Body of pancreas (tissue), 4 donors: ENCODE data around the gene DCDC2. TPM values are rescaled to one million over a fixed set of nuclear protein-coding genes. Genes with fewer than 3 reads are reported as not detected.
"Not testable (repeated sequence)": the region's sequence is repeated elsewhere in the genome, so short reads cannot be mapped to it uniquely, and the experiment has no call there.

Source experiments
- ATAC-seq: fragments of 150-250 bp; one replicate; pipeline ENCODE4 v1.9.1; 2016
- DNase-seq, 4 donors: peaks; one replicate each; pipeline ENCODE4 v3.0.0-alpha.2; 2019
- H3K27ac ChIP-seq, 4 donors: fragments of 200-600 bp; sonication (generic); 1 replicate in 3 of 4; 2 replicates in 1 of 4; pipeline versions ENCODE4 v1.5.1 to v1.6.1; 2016 to 2019; ENCODE audit warnings: mild to moderate bottlenecking in 1 of 4, mixed read lengths in 1 of 4, moderate library complexity in 1 of 4
- H3K27me3 ChIP-seq, 2 donors: fragments of 200-600 bp; sonication (generic); one replicate each; pipeline ENCODE4 v1.6.0; 2016; ENCODE audit warnings: mild to moderate bottlenecking in 1 of 2
- H3K36me3 ChIP-seq, 2 donors: fragments of 200-600 bp; sonication (generic); replicated peaks in 1 of 2; 2 replicates each; pipeline ENCODE4 v1.5.1; 2016; ENCODE audit warnings: low read depth in 2 of 2; ENCODE audit not compliant: insufficient read depth in 1 of 2
- H3K4me1 ChIP-seq: fragments of 200-600 bp; sonication (generic); one replicate; pipeline ENCODE4 v1.6.0; 2016
- H3K4me3 ChIP-seq, 2 donors: fragments of 200-600 bp; sonication (generic); 1 replicate in 1 of 2; 2 replicates in 1 of 2; pipeline ENCODE4 v1.5.1; 2016 to 2019
- H3K9me3 ChIP-seq, 3 donors: fragments of 200-600 bp; sonication (generic); 1 replicate in 2 of 3; 2 replicates in 1 of 3; pipeline ENCODE4 v1.5.1; 2016
- CTCF ChIP-seq, 7 experiments: fragments of 450-650 bp in 4 of 7; fragments of 200-600 bp in 3 of 7; sonication (generic) in 3 of 7; IDR thresholded peaks; one replicate each; pipeline ENCODE4 v1.5.1; 2016 to 2019; ENCODE audit warnings: antibody characterized with exemption in 7 of 7
- POLR2A ChIP-seq, 3 donors: fragments of 450-650 bp; IDR thresholded peaks; one replicate each; pipeline ENCODE4 v1.6.1; 2016; ENCODE audit warnings: antibody characterized with exemption in 3 of 3, mild to moderate bottlenecking in 2 of 3
- WGBS, 2 donors: methylation state at CpG; one replicate each; pipeline ENCODE4 v1.1.5; 2017; 5-methylcytosine and 5-hydroxymethylcytosine counted together
- intact Hi-C: fragments of 100-400 bp; cut with DNase I; formaldehyde crosslinking; loops from one replicate; pipeline ENCODE4 v1.15.1; 2023
- total RNA-seq, 2 donors: library from RNA; depleted of rRNA; stranded (reverse); fragments of >200 nt; gene quantifications; one replicate each; pipeline ENCODE4 v1.1.0, GENCODE V29; 2016

DCDC2 gene
- total RNA-seq, 2 donors from 2014 or later, result 20.8 to 37.4 TPM

- intact Hi-C loops, result no loop called here
- H3K9me3 ChIP-seq, result no peaks in the 10 kb centered on the region
- DNase-seq (no peak), ATAC-seq (no peak)
- H3K4me1 ChIP-seq, result peaks cover 27% of the 10 kb centered on the region
- WGBS, 2 donors, result 87 to 93% methylated on average over 4 of the region's 4 CpGs
- H3K36me3 ChIP-seq, result no peaks in the 10 kb centered on the region
- no peak for TF ChIP-seq POLR2A (IDR thresholded peaks at IDR 0.05)
- TF ChIP-seq CTCF (IDR thresholded peaks at IDR 0.05), result no peak
- no peaks in the 10 kb centered on the region for H3K27me3 ChIP-seq
- no peak overlapping the region for H3K27ac ChIP-seq
- H3K4me3 ChIP-seq, result no peak overlapping the region
Observed at GRCh38 chr6:24327756-24328155, 30.1 kb downstream of the DCDC2 start.

DNA sequence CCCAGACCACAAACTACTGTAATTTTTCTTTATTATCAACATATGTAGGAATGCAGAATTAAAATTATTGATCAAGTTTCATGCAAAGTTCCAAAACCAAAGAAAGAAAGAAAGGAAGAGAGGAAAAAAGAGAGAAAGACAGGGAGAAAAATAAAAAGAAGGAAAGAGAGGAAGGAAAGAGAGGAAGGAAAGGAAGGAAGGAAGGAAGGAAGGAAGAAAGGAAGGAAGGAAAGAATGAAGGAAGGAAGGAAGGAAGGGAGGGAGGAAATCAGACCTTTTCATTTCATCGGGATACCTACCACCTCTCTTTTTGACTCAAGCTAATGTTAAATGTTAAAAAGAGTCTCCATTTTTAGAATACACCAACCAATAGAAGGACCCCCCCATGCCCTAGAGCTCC lies 31.9 kb downstream of the DCDC2 start:
- no peak overlapping the region for H3K4me3 ChIP-seq
- DNase-seq, result no peak
- H3K4me1 ChIP-seq, result peaks cover 24% of the 10 kb centered on the region
- no peak for ATAC-seq
- 74 to 87% methylated on average over 1 of the region's 1 CpG for WGBS, 2 donors
- TF ChIP-seq POLR2A (IDR thresholded peaks at IDR 0.05) (no peak), CTCF (IDR thresholded peaks at IDR 0.05) (no peak)
- peak overlapping the region in 1 of 4 donors; percentile 9 for H3K27ac ChIP-seq
- intact Hi-C loops, result no loop called here
- H3K9me3 ChIP-seq, result no peaks in the 10 kb centered on the region
- H3K27me3 ChIP-seq, result no peaks in the 10 kb centered on the region
- no peaks in the 10 kb centered on the region for H3K36me3 ChIP-seq

DNA sequence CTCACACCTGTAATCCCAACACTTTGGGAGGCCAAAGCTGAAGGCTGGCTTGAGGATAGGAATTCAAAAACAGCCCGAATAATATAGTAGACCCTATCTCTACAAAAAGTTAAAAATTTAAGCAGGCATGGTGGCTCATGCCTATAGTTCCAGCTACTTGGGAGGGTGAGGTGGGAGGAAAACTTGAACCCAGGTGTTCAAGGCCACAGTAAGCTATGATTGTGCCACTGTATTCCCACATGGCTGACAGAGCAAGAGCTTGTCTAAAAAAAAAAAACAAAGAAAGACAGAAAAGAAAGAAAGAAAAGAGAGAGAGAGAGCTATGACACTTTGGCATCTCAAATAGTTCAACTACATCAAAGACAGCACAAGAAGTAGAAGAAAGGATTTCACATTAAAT lies 33.2 kb downstream of the DCDC2 start:
- ATAC-seq (no peak), DNase-seq (no peak)
- H3K27ac ChIP-seq, result peak overlapping the region; percentile 58 to 78 (median 70)
- 59 to 73% methylated on average over 1 of the region's 1 CpG for WGBS, 2 donors
- TF ChIP-seq POLR2A (IDR thresholded peaks at IDR 0.05), result no peak
- TF ChIP-seq CTCF (IDR thresholded peaks at IDR 0.05), result no peak
- no peaks in the 10 kb centered on the region for H3K36me3 ChIP-seq
- intact Hi-C loops, result no loop called here
- no peak overlapping the region for H3K4me3 ChIP-seq
- no peaks in the 10 kb centered on the region for H3K9me3 ChIP-seq
- H3K27me3 ChIP-seq, result no peaks in the 10 kb centered on the region
- H3K4me1 ChIP-seq, result peaks cover 24% of the 10 kb centered on the region

GRCh38 chr6:24323632-24324337 lies 34.1 kb downstream of the DCDC2 start:
- H3K9me3 ChIP-seq, result no peaks in the 10 kb centered on the region
- TF ChIP-seq POLR2A (IDR thresholded peaks at IDR 0.05), result peak in 1 of 3 donors; percentile 32
- TF ChIP-seq CTCF (IDR thresholded peaks at IDR 0.05), result no peak
- peaks cover 16% of the 10 kb centered on the region for H3K4me1 ChIP-seq
- DNase-seq (no peak), ATAC-seq (peak; percentile 91)
- intact Hi-C loops, result no loop called here
- no peak overlapping the region for H3K4me3 ChIP-seq
- H3K36me3 ChIP-seq, result no peaks in the 10 kb centered on the region
- H3K27ac ChIP-seq, result peak overlapping the region; percentile 58 to 78 (median 70)
- H3K27me3 ChIP-seq, result no peaks in the 10 kb centered on the region
- WGBS, 2 donors, result 58 to 82% methylated on average over 1 of the region's 1 CpG

GRCh38 chr6:24322924-24323323 lies 34.9 kb downstream of the DCDC2 start:
- peak overlapping the region; percentile 58 to 78 (median 70) for H3K27ac ChIP-seq
- ATAC-seq (no peak), DNase-seq (no peak)
- peaks cover 12% of the 10 kb centered on the region for H3K4me1 ChIP-seq
- no peak for TF ChIP-seq CTCF (IDR thresholded peaks at IDR 0.05)
- H3K27me3 ChIP-seq, result no peaks in the 10 kb centered on the region
- H3K4me3 ChIP-seq, result no peak overlapping the region
- intact Hi-C loops, result no loop called here
- no peaks in the 10 kb centered on the region for H3K36me3 ChIP-seq
- WGBS, 2 donors, result 86 to 89% methylated on average over 3 of the region's 3 CpGs
- no peaks in the 10 kb centered on the region for H3K9me3 ChIP-seq

- H3K27ac ChIP-seq, result peak overlapping the region; percentile 58 to 78 (median 70)
Observed at GRCh38 chr6:24322446-24322845, 35.4 kb downstream of the DCDC2 start.

More at GRCh38 chr6:24322446-24322845, 35.4 kb downstream of the DCDC2 start:
- H3K27me3 ChIP-seq, DNase-seq, H3K4me3 ChIP-seq, H3K9me3 ChIP-seq, intact Hi-C loops, ATAC-seq, H3K36me3 ChIP-seq: not testable (repeated sequence)
- WGBS, 2 donors, result 59 to 60% methylated on average over 3 of the region's 3 CpGs
- H3K4me1 ChIP-seq, result peaks cover 12% of the 10 kb centered on the region
